Activated CD8-positive, alpha-beta T cell treated with anti-CD3 and anti-CD28 coated beads for 36 hours (primary cell): ENCODE measurements around the gene PLIN3. TPM values are rescaled to one million over a fixed set of nuclear protein-coding genes. Genes with fewer than 3 reads are reported as not detected.
A peak's percentile ranks its signal among the peaks of the same experiment; 100 is the strongest.
"Not testable (repeated sequence)": the region's sequence is repeated elsewhere in the genome, so short reads cannot be mapped to it uniquely, and the experiment has no call there.

ENCODE experiments used
- ATAC-seq: fragments of 200-7000 bp; cut with Tn5 transposase; one replicate; pipeline ENCODE4 v1.10.0; 2021; ENCODE audit warnings: mild to moderate bottlenecking, moderate library complexity
- CTCF ChIA-PET: fragments of 350-600 bp; sonication (Branson Sonifier 250); formaldehyde crosslinking; loops from one replicate; lab custom pipeline; 2021; ENCODE audit warnings: antibody characterized with exemption; lab: Charles Lee
- POLR2A ChIA-PET: fragments of 350-600 bp; sonication (Branson Sonifier 250); formaldehyde crosslinking; loops from one replicate; lab custom pipeline; 2021; ENCODE audit warnings: antibody characterized with exemption; lab: Charles Lee
- DNase-seq: peaks from one replicate; pipeline ENCODE4 v3.0.0-alpha.2; 2020
- H3K27ac Mint-ChIP-seq: one replicate; pipeline ENCODE4 v1.8.0; 2021; ENCODE audit warnings: mild to moderate bottlenecking, mixed read lengths
- H3K27me3 Mint-ChIP-seq: one replicate; pipeline ENCODE4 v1.8.0; 2021; ENCODE audit warnings: mixed read lengths
- H3K36me3 Mint-ChIP-seq: one replicate; pipeline ENCODE4 v1.8.0; 2021; ENCODE audit warnings: low read depth, mixed read lengths
- H3K4me1 Mint-ChIP-seq: one replicate; pipeline ENCODE4 v1.8.0; 2021; ENCODE audit warnings: low read depth, mixed read lengths
- H3K4me3 Mint-ChIP-seq: one replicate; pipeline ENCODE4 v1.8.0; 2021; ENCODE audit warnings: mild to moderate bottlenecking, moderate library complexity, mixed read lengths
- H3K9me3 Mint-ChIP-seq: one replicate; pipeline ENCODE4 v1.8.0; 2021; ENCODE audit warnings: mixed read lengths
- CTCF ChIP-seq: fragments of 200-600 bp; IDR thresholded peaks from one replicate; pipeline ENCODE4 v1.8.0; 2022; ENCODE audit warnings: antibody characterized with exemption, mild to moderate bottlenecking
- intact Hi-C: fragments of 100-400 bp; cut with micrococcal nuclease; formaldehyde crosslinking; loops from one replicate; pipeline ENCODE4 v1.10.0; 2022
- total RNA-seq, 2 experiments: library from RNA; stranded (reverse); gene quantifications; one replicate each; pipeline ENCODE4 v1.2.3, GENCODE V29; 2021

Gene PLIN3
- total RNA-seq, 2 experiments from 2014 or later: 15.5 to 23.5 TPM

DNA sequence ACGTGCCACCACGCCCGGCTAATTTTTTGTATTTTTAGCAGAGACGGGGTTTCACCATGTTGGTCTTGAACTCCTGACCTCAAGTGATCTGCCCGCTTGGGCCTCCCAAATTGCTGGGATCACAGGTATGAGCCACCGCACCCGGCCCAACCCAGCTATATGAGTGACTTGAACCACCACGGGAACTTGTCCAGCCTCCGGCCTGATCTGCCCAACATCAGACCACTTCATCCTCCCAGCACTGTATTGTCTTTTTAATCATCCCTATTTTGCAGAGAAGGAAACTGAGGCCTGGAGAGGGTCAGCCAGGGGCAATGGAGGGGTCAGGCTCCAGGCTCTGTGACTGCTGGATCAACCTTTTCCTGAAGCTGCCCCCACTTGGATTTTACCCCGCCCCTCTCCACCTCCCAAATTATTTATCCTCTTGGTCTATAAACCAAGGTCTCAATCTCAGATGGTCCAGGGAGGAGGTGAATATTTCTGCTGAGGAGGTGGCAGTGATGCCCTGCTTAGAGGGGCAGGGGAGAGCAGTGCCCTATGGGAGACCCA is 893 bp upstream of the PLIN3 start:
- no peak for TF ChIP-seq CTCF
- H3K36me3 Mint-ChIP-seq: no peaks in the 10 kb centered on the region
- intact Hi-C loops: no loop called here
- ATAC-seq: no peak
- CTCF ChIA-PET: interaction anchor here (1.4 to 8.5 kb wide), 5 partner anchors 37 to 163 kb away, joined by 4 to 110 read pairs (median 52); partner anchors contain the start of gene TICAM1
- peak overlapping the region; percentile 75 for H3K4me3 Mint-ChIP-seq
- H3K27ac Mint-ChIP-seq: no peak overlapping the region
- POLR2A ChIA-PET: interaction anchor here (8.6 kb wide), 1 partner anchor 46 kb away, joined by 82 read pairs; no protein-coding TSS in a partner anchor
- H3K27me3 Mint-ChIP-seq: peaks cover 2% of the 10 kb centered on the region
- H3K4me1 Mint-ChIP-seq: peaks cover 16% of the 10 kb centered on the region
- H3K9me3 Mint-ChIP-seq: no peaks in the 10 kb centered on the region
- no peak for DNase-seq

GRCh38 chr19:4866595-4867424 is 657 bp downstream of the PLIN3 start:
- peak; percentile 75 for DNase-seq
- H3K9me3 Mint-ChIP-seq: no peaks in the 10 kb centered on the region
- ATAC-seq: peak; percentile 6
- POLR2A ChIA-PET: interaction anchor here (0.6 to 8.6 kb wide), 8 partner anchors 13 to 213 kb away, joined by 3 to 82 read pairs (median 3); no protein-coding TSS in a partner anchor
- H3K4me3 Mint-ChIP-seq: peak overlapping the region; percentile 75
- peaks cover 12% of the 10 kb centered on the region for H3K4me1 Mint-ChIP-seq
- no peaks in the 10 kb centered on the region for H3K36me3 Mint-ChIP-seq
- intact Hi-C loops: no loop called here
- TF ChIP-seq CTCF: no peak
- CTCF ChIA-PET: interaction anchor here (1.1 to 8.5 kb wide), 10 partner anchors 15 to 172 kb away, joined by 3 to 110 read pairs (median 5); no protein-coding TSS in a partner anchor
- peaks cover 2% of the 10 kb centered on the region for H3K27me3 Mint-ChIP-seq
- peak overlapping the region; percentile 59 for H3K27ac Mint-ChIP-seq

DNA sequence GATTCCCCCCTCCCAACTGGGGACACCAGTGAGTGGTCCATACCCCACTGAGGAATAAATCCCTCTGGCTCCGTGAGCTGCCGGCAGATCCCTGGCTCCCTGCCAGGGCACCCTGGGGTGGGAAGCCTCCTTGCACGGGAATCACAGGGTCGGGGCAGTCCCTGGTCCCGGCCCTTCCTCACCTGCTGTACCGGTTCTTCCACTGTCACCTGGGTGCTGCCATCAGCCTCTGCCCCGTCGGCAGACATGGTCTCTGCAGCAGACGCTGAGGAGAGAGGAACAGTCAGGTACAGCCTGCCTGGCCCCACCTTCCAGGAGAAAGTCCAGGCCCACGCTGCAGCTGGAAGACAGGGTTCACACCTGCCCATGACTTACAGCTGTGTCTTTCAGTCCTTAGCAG is 6.3 kb downstream of the PLIN3 start:
- Mint-ChIP-seq H3K36me3 (no peaks in the 10 kb centered on the region), H3K4me3 (no peak overlapping the region), H3K27ac (no peak overlapping the region), H3K9me3 (no peaks in the 10 kb centered on the region), H3K4me1 (no peaks in the 10 kb centered on the region), H3K27me3 (no peaks in the 10 kb centered on the region)
- ATAC-seq: no peak
- ChIA-PET CTCF (interaction anchor here (0.5 to 8.2 kb wide), 3 partner anchors 10 to 149 kb away, joined by 3 to 52 read pairs (median 20); no protein-coding TSS in a partner anchor), POLR2A (interaction anchor here (0.9 kb wide), 1 partner anchor 36 kb away, joined by 3 read pairs; no protein-coding TSS in a partner anchor)
- no peak for TF ChIP-seq CTCF
- intact Hi-C loops: no loop called here
- DNase-seq: no peak

DNA sequence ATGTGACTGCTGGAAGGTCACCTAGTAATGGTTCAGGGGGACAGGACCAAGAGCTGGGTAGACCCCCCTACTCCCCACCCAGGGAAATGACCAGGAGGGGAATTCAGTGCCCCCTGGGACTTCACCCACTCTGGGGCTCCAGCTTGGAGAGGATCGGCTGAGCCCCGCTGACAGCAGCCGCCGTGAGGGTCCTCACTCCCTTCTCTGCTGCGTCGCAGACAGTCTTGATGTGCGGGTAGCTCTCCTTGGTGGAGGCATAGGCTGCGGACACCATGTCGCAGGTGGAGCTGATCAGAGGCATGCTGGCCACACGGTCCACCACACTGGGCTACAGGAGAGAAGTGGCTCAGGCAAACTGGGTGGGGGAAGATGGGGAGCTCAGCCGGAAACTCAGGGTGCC is 7.8 kb downstream of the PLIN3 start:
- H3K4me3 Mint-ChIP-seq: no peak overlapping the region
- TF ChIP-seq CTCF: no peak
- H3K36me3 Mint-ChIP-seq: no peaks in the 10 kb centered on the region
- ATAC-seq: no peak
- CTCF ChIA-PET: interaction anchor here (1.3 to 4.4 kb wide), 3 partner anchors 8 to 171 kb away, joined by 4 to 20 read pairs (median 10); no protein-coding TSS in a partner anchor
- DNase-seq: no peak
- H3K27me3 Mint-ChIP-seq: no peaks in the 10 kb centered on the region
- no peaks in the 10 kb centered on the region for H3K9me3 Mint-ChIP-seq
- H3K27ac Mint-ChIP-seq: no peak overlapping the region
- POLR2A ChIA-PET: no interaction called here
- no peaks in the 10 kb centered on the region for H3K4me1 Mint-ChIP-seq
- intact Hi-C loops: no loop called here

- DNase-seq, H3K36me3 Mint-ChIP-seq, POLR2A ChIA-PET, H3K27me3 Mint-ChIP-seq, ATAC-seq, H3K4me1 Mint-ChIP-seq, H3K27ac Mint-ChIP-seq, H3K4me3 Mint-ChIP-seq, intact Hi-C loops, H3K9me3 Mint-ChIP-seq: not testable (repeated sequence)
- CTCF ChIA-PET: interaction anchor here (12.0 kb wide), 1 partner anchor 49 kb away, joined by 310 read pairs; no protein-coding TSS in a partner anchor
Observed at GRCh38 chr19:4856468-4856867, 11.0 kb downstream of the PLIN3 start.

- intact Hi-C loops: loop anchor here (2.0 kb wide), 1 partner anchor 45 kb away; no protein-coding TSS in a partner anchor
- not testable (repeated sequence) for H3K36me3 Mint-ChIP-seq, H3K4me3 Mint-ChIP-seq, H3K27ac Mint-ChIP-seq, DNase-seq, ATAC-seq, H3K27me3 Mint-ChIP-seq, H3K9me3 Mint-ChIP-seq, H3K4me1 Mint-ChIP-seq
- ChIA-PET CTCF (interaction anchor here (1.1 to 12.0 kb wide), 3 partner anchors 46 to 129 kb away, joined by 4 to 310 read pairs (median 4); partner anchors contain the start of gene DPP9), POLR2A (interaction anchor here (1.2 kb wide), 1 partner anchor 14 kb away, joined by 3 read pairs; the partner anchor contains the start of gene PLIN3)
Observed at GRCh38 chr19:4853506-4853905, 14.0 kb downstream of the PLIN3 start.
